NCI-H2196 (cell line): ENCODE results near the gene CDK3.
A peak's percentile ranks its signal among the peaks of the same experiment; 100 is the strongest.

Experiments
- DNase-seq: peaks from one replicate; lab custom pipeline; 2025; ENCODE audit not compliant: unreplicated experiment; lab: John Stamatoyannopoulos, UW

Gene CDK3

GRCh38 chr17:75987041-75987440 is 13.6 kb upstream of the CDK3 start:
- no peak for DNase-seq

DNA sequence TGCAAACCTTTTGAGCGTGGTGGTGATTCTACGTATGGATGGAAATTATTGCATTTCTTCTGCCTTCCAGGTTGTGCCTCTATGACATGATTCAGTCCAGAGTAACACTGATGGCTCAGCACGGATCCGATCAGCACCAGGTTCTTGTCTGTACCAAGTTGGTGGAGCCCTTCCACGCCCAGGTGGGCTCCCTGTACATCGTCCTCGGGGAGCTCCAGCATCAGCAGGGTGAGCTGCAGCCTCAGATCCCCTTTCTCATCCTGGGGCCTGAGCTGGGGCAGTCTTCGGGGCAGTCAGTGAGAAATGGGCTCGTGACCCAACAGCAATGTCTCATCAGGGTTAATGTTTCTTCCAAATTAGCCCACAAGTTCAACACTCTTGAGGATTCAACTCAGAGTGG is 9.3 kb upstream of the CDK3 start:
- no peak for DNase-seq

DNA sequence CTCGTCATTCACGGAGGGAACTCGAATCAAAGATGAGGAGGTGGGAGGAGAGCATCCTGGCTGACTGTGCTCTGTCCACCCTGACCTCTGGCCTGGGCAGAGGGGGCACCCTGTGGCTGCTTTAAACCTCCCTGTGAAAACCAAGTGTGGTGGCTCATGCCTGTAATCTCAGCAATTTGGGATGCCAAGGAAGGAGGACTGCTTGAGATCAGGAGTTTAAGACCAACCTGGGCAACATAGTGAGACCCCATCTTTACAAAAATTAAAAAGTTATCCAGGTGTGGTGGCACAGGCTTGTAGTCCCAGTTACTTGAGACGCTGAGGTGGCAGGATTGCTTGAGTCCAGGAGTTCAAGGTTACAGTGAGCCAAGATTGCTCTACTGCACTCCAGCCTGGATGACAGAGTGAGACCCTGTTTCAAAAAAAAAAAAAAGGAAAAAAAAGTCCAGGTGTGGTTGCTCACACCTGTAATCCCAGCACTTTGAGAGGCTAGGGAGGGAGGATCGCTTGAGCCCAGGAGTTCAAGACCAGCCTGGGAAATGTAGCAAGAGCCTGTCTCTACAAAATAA is 5.8 kb upstream of the CDK3 start:
- no peak for DNase-seq

DNA sequence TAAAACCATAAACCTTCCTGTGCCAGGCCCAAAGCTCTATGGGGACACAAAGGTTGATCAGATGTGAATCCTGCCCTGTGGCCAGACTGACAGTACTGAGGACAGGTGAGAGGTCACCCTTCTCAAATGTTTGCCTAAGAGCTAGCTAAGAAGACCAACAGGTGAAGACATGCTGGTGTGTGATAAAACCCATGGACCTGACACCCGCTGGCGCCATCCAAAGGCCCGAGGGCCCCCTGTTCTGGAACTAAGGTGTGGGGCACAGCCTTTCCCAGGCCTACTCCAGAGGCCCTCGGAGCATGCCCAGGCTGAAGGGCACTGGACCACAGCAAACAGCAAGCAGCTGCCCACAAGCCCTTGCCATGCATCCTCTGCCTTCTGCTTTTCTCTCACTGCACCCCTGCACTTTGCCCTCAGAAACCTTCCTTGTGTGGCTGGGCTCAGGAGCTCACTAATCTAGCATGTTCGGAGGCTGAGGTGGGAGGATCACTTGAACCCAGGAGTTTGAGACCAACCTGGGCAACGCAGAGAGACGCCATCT is 5.2 kb upstream of the CDK3 start:
- DNase-seq, result no peak

DNA sequence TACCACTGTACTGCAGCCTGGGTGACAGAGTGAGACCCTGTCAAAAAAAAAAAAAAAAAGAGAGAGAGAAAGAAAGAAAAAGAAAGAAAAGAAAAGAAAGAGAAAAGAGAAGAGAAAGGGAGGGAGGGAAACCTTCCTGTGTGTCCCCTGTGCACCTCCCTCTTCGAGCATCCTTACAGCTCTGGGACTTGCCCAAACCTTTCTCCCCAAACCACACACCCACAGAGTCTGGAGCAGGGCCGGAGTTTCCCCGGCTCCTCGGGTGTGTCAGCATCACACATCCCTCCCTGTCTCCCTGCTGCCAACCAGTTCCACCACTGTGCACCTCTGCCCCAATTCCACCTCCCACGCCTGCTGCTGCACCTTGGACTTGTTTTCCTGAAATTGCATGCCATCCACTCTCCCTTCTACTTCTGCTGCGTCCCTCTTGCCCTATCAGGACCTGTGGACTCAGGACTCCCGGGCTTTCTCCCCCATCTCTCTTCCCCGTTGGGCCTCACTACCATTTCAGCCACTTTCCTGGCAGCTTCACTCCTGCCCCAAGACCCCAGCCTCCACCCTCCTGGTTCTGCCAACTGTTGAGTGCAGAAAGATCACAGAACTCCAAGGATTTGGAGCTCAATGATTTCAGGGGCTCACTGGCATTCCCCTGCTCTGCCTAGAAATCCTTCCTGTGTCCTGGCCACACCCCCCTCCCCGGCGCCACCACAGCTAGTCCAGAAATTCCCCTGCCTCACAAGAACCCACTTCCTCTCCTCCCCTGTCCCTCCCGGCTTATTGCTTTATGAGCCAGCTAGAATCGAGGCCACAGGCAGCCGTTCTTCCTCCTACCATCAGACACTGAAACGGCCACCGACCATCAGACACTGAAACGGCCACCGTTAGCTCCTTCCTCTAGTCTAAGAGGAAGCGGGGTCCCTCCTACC is 3.7 kb upstream of the CDK3 start:
- no peak for DNase-seq

DNA sequence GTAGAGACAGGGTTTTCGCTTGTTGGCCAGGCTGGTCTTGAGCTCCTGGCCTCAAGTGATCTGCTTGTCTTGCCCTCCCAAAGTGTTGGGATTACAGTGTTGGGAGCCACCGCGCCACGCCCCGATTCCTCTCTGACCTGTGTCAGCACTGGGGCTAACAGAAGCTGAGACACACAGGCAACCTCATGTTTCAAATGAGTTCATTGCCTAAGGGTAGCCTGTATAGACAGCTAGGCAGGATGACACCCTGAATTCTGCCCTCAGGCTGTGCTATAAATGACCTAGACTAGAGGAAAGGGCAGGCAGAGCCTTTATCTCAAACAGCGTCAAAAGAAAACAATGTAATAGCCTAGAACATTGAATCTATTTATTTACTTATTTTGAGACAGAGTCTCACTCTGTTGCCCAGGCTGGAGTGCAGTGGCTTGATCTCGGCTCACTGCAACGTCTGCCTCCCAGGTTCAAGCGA is 2.3 kb upstream of the CDK3 start:
- DNase-seq, result no peak

DNA sequence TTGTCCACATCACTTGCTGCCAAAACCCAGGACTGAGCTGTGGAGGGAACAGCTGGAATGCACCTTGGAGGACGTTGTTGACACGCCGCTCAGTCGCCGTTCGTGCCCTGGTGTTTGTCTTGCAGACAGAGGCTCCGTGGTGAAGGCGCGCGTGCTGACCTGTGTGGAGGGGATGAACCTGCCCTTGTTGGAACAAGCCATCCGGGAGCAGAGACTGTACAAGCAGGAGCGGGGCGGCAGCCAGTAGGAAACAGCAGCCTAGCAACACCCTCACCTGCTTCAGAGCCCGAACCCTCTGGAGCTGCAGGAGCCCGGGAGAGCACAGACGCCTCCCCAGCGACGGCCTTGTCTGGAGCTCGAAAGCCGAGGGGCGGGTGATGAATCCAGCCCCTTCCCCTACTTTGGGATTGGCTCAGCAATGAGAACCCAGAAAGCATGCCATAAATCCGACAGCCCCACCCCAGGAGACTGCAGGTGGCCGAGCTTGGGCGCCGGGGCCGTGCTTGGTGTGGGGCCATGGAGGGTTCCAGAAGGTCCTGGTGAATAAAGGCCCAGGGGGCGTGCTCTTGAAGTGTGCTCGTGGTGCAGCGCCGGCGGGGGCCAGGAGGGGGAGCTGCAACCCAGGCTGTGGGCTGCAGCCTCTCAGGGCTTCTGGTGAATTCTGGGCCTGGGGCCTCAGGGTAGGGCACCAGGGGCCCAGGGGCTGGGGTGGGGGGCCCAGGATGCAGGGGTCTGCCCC is 470 bp upstream of the CDK3 start:
- peak; percentile 68 for DNase-seq

- DNase-seq, result no peak
Observed at GRCh38 chr17:76002100-76002499, 1.4 kb downstream of the CDK3 start.

DNA sequence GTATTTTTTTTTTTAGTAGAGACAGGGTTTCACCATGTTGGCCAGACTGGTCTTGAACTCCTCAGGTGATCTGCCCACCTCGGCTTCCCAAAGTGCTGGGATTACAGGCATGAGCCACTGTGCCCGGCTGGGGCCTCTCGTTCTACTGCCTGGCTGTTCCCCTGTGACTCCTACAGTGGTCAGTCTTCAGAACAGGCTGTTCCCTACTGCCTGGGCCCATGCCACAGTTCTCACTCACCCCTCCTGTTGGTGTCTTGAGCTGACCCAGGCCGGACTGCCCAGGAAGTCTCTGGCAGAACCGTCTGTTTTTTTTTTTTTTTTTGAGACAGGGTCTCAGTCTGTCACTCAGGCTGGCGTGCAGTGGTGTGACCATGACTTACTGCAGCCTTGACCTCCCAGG is 3.3 kb downstream of the CDK3 start:
- no peak for DNase-seq

DNA sequence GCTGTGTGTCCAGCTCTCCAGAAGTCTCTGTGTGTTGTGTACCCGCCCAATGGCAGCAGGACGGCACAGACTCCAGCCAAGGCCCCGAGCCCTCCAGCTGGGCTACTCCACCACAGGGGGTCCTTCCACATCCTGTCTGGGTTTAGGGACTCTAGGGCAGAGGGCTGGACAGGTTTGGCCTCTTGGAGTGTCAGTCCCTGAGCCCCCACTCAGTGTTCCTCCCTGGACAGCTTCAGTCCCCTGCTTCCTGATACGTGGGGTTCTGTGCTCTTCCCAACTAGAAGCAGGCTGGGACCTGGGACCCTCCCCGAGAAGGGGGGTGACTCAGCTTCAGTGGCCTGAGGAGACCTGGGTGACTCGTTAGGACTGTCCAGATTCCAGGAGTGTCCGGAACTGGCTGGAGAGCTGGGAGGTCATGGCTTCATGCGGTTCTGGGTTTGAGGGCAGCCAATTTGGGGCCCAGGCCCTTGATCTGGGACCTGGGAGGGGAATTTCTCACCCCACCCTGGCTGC is 4.2 kb downstream of the CDK3 start:
- DNase-seq, result no peak

GRCh38 chr17:76005263-76006149 is 4.9 kb downstream of the CDK3 start:
- peak; percentile 95 for DNase-seq

DNA sequence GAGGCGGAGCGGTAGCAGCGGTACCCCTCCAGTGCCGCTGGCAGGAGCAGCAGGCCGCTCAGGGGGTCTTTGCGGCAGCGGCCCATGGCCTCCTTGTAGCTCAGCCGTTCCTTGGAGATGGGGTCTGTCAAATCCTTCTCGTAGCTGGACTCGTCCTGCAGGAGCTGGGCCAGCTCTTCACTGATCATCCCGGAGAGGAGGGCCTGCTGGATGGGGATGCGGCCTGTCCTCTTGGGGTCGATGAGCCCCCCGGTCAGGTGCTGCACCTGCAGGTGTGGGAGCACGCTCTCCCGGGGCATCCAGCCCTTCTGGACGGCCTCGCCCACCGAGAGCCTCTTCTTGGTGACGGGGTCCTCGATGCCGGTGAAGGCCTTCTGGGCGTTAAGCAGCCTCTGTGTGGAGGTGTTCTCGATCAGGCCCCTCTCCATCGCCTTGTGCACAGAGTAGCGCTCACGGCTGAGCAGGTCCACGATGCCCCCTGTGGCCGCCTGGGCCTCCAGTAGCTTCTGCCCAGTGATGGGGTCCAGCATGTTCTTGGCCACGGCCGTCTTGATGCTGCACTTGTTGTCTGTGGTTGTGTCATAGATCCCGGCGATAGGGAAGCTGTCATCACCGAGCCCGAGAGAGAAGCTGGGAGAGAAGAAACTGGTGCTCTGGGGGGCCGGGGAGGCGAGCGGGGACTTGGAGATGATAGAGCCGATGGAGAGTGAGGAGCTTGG is 6.6 kb downstream of the CDK3 start:
- no peak for DNase-seq

GRCh38 chr17:76007850-76008165 is 7.2 kb downstream of the CDK3 start:
- DNase-seq, result no peak

DNA sequence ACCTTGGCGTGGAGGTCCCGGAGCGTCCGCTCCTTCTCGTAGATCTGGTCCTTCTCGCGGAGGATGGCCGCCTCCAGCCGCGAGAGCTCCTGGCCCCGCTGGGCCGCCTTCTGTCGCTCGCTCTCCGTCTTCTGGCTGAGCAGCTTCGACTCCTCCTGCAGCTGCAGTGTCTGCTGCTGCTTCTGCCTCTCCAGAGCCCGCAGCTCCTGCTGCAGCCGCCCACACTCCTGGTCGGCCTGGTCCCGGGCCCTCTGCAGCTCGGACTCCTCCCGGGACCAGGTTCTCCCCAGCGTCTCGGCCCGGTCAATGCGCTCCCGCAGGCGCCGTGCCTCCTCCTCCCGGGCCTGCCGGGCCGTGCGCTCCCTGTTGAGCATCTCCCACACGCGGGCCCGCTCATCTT is 7.6 kb downstream of the CDK3 start:
- no peak for DNase-seq

- no peak for DNase-seq
Observed at GRCh38 chr17:76008630-76009425, 8.2 kb downstream of the CDK3 start.

DNA sequence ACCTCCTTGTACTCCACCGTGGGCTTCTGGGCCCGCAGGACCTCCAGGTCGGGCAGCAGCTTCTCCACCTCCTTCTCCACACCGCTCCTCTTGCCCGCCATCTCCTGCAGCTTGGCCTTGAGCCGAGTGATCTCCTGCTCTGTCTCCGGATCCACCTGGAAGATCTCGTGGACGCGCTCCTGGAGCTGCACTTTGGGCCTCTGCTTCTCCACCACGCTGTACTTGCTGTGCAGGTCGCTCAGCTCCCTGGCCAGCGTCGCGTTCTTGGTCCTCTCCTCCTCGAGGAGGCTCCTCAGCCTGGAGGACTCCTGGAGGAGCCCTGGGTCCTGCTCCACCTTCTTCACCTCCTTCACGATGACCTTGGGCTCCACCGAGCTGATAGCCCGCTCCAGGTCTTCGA is 8.8 kb downstream of the CDK3 start:
- DNase-seq, result no peak

GRCh38 chr17:76009969-76010661 is 9.5 kb downstream of the CDK3 start:
- no peak for DNase-seq

DNA sequence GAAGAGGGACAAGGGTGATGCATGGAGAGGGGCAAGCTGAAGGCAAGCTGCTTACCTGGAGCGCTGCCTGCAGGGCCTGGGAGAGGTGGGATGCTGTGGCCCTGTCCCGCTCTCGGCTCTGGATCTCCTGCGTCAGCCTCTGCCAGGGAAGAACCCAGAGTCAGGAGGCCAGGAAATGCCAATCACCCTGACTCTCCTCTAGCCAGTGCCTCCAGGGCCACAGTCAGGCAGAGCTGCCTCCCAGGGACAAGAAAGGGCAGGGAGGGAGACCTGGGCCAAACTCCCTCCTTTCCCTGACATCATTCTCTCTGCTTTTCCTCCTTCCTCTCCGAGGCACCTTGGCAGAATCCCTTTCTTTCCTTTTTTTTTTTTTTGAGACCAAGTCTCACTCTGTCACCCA is 11.3 kb downstream of the CDK3 start:
- no peak for DNase-seq
